HG03439 (cell line): Measurements from ENCODE around the gene EPHA8.

ENCODE experiments used
- ATAC-seq: cut with Tn5 transposase; IDR thresholded peaks from one replicate; pipeline ENCODE4 v1.9.1; 2021; ENCODE audit warnings: mild to moderate bottlenecking, moderate library complexity; ENCODE audit not compliant: unreplicated experiment

Gene EPHA8

DNA sequence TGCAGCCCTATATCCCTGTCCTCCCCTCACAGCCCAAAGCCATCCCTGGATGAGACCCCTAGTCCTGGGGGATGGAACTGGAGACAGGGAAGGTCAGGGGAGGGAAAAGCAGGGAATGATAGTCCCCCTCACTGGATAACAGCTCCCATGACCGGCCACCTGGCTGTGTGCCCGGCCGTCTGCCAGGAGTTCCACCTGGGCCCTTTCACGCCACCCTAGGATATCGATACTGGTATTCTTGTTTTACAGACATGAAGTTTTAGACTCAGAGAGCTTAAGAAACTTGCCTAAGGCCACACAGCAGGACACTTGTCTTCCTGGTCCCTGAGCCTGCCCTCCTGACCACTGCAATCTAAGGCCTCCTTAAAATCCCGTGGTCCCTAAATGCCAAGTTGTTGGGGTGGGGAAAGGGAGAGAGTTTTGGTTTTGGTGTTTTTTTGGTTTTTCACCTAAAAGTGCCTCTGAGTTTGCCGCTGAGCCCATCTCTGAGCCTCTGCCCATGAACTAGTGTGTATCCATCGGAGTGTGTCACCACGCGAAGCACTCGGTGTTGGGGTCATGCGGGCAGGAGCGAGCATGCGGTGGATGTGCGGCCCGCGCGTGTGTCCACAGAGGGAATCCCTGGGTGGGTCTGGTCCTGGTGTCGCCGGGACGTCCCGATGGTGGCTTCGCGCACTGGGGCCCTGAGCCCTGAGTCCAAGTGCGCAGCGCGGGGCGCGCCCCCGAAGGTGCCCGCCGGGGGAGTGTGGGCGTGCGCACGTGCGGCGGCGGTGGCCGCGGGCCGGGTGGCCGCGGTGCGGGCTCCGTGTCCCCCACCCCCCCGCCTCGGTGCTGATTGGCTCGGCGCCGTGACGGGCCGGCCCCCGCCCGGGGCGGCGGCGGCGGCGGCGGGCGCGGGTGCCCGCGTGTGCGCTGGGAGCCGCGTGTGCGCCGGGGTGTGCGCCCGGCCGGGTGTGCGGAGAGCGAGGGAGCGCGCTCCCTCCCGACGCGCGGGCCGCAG lies at the start of gene EPHA8:
TSS of gene EPHA8 (plus strand) at position 906 of the 1,000 bp plus-strand sequence. CDS start 147 bp downstream, outside the sequence.
- no peak for ATAC-seq

- no peak for ATAC-seq
Observed at GRCh38 chr1:22516906-22517571, 46.2 kb upstream of the EPHA8 start.

DNA sequence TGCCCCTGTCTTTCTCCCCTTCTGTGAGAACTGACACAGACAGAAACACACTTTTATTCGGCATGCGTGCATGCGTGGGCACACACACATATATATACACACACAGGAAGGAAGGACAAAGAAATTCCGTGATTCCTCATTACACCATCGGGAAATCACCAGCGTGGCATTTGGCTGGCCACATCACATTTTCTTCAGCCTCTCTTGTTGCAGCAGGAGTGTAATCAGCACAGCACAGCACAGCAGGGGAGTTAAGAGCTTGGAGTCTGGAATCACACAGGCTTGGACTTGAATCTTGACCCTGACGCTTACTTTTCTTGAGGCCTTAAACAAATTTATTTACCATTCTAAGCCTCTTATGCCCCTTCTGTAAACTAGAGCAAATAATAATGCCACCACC lies 45.3 kb upstream of the EPHA8 start:
- no peak for ATAC-seq

GRCh38 chr1:22518379-22518778 lies 44.9 kb upstream of the EPHA8 start:
- ATAC-seq: no peak

DNA sequence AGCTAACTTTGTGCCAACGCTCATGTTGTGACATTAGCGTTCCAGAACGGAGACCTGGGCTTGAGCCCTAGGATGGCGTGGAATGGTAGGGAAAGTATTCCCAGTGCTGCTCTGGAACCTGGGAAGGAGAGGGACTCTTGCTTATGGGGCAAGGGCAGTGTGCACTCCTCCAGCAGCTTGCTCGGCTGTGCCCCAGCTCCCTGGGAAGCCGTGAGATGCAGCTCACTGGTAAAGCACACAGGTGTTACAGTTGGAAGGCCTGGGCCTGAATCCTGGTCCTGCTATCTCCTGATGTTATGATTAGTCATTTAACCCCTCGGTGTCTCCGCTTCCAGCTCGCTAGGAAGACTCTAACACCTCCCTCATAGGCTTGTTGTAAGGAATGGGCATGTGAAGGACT lies 42.4 kb upstream of the EPHA8 start:
- no peak for ATAC-seq

GRCh38 chr1:22521692-22522091 lies 41.6 kb upstream of the EPHA8 start:
- no peak for ATAC-seq

DNA sequence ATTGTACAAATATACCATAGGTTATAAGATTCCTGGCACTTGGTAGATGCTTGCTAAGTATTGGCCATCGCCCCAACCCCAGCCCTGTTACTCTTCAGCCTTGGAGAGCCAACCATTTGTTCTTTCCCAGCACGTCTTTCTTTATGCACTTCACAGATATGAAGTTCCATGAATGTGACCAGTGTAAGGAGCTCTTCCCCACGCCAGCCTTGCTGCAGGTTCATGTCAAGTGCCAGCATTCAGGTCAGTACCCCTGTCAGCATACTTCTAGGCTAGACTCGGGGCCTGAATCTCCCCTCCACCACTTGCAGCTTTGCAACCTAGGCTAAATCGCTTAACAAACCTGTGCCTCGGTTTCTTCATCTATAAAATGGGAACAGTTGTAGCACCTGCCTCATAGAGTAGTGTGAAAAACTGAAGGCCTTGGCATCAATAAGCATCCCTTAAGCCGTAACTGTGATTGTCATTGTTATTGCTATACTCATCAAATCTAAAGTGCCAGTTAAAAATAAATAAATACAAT lies 41.0 kb upstream of the EPHA8 start:
- no peak for ATAC-seq

- no peak for ATAC-seq
Observed at GRCh38 chr1:22524481-22524880, 38.8 kb upstream of the EPHA8 start.

GRCh38 chr1:22525211-22525610 lies 38.1 kb upstream of the EPHA8 start:
- ATAC-seq: no peak

DNA sequence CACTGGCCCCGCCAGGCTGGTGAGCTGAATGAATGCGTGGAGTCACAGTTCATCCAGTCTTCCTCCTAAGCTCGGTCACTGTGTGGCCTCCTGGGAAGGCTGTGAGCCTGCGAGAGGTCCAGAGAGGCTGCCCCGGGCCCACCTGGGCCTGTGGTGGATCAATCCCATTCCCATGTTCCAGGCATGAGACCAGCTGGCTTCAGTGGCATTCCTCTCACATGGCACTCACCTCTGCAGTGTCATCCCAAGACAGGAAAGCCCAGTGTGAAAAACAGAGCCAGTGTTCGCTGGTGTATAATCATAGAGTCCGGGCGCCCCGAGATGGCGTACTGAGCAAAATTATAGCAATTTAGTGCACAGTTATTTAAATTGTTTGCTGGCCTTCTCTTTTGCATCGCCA lies 37.6 kb upstream of the EPHA8 start:
- no peak for ATAC-seq

DNA sequence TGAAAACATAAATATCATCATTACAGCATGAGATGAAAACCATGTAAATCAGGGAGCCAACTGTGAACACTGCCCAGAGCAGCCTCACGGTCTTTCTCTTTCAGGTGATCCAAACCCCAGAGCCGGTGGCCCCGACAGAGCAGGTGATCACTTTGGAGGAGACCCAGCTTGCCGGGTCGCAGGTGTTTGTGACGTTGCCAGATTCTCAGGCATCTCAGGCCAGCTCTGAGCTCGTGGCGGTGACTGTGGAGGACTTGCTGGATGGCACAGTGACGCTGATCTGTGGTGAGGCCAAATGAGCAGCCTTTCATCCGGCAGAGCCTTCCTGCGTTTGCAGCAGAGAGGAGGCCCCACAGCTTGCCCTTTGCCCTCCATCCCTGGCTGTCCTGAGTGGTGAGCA lies 37.2 kb upstream of the EPHA8 start:
- ATAC-seq: no peak

DNA sequence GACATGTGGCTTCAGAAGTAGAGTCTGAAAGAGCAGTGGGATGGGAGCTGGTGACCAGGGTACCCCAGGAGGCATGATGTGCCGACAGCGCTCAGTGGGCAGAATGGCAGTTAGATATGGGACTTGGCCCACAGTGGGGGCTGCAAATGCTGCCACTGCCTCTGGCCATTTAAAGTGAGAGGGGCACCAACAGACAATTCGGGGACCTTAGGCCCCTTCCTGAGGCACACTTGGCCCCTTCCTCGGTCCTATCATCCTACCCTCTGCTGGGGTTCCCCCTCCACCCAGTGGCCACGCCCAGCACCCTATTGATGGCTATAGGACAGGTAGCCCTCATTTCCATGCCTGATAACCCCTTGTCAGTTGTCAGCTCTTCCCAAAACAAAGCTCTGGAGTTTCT lies 36.6 kb upstream of the EPHA8 start:
- ATAC-seq: no peak

GRCh38 chr1:22527122-22527521 lies 36.2 kb upstream of the EPHA8 start:
- no peak for ATAC-seq

DNA sequence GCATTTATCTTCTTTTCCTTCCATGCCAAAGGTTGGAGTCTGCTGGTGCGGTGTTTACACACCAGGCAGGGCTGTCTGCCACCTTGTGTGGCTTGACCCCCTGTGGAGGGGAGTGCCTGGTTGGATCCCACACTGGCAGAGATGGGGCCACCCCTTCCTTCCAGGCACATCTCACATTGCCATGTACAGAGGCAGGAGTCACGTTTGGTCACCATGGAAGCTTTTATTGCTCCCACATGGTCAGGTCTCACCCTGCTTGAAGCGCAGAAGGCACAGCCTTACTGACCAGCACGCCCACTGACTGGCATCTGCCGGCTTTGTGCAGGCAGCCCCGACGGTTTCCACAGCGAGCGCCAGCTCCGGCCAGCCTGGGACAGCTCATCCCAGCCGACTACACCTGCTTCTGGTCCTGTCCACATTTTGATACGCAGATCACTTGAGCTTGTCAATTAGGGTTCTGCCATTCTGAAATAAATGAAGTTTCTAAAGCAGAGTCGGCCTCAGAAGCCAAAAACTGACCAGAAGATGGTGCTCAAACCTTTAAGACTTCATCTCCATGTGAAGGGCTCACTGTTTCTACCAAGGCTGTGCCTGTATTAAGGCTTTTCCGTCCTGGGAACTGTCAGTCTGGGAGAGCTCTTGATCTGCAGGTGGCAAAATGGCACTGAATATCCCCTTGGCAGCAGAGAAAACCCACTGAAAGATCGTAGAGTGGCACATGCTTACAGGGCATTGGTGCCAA lies 35.6 kb upstream of the EPHA8 start:
- ATAC-seq: no peak

DNA sequence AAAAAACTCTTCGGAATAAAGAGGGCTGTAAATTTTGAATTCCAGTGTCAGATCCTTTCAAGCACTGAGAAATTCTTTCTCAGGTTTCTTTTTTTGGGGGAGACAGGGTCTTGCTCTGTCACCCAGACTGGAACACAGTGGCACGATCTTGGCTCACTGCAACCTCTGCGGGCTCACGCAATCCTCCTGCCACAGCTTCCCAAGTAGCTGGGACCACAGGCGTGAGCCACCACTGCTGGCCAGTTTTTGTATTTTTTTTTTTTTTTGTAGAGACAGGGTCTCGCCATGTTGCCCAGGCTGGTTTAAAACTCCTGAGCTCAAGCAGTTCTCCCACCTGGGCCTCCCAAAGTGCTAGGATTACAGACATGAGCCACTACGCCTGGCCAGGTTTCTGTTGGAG lies 34.8 kb upstream of the EPHA8 start:
- no peak for ATAC-seq

GRCh38 chr1:22529901-22530621 lies 33.2 kb upstream of the EPHA8 start:
- ATAC-seq: no peak

GRCh38 chr1:22530715-22531114 lies 32.6 kb upstream of the EPHA8 start:
- no peak for ATAC-seq

DNA sequence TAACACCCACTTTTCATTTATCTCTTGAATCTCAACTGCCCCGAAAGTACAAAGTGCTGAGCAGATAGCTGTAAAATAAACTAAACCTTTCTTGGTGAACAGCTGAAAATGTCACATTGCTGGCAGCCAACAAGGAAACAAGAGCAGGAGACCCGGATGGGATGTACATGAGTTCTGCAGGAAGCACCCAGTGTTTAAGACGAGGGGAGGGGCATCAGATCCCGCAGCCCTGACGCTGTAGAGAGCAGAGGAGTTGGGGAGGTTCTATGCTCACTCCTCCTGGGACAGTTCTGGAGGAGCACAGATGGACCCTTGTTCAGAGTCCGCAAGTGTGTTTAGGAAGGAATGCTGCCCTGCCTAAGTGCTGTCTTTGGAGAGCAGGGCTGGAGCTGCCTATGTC lies 32.0 kb upstream of the EPHA8 start:
- no peak for ATAC-seq

DNA sequence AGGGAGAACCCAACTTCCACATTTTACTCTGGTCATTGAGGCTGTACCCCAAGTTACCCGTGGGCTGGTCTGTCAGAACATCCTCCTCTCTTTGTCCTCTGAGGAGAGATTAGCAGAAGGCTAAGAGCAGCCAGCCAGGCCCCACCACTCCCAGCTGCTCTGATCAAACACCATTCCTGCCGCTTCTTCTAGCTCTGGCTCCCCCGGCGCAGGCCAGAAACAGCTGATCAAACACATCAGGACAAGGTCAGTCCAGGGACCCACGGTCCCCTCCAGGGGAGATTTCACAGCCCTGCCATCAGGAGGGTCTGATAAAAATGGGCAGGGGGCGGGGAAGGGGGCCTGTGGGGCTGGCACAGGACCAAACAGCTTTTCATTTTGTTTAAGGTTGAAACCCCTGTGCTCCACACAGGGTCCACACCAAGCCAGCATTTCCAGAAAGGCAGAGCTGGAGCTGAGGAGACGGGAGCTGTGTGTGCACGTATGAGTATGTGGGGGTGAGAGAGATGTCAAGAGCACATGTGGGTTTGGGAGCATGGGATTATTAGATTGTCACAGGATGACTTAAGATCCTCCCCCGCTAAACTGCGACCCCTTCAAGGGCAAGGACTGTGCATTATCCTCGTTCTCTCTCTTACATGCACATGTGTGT lies 29.9 kb upstream of the EPHA8 start:
- ATAC-seq: no peak

- no peak for ATAC-seq
Observed at GRCh38 chr1:22534951-22535350, 28.3 kb upstream of the EPHA8 start.
